Measurements from ENCODE around the gene FAM234B.
"Not testable (repeated sequence)": the region's sequence is repeated elsewhere in the genome, so short reads cannot be mapped to it uniquely, and the experiment has no call there.

FAM234B gene

GRCh38 chr12:13080266-13080665, 36.1 kb downstream of the FAM234B start:
- TF ChIP-seq CTCF (IDR thresholded peaks at IDR 0.05; ENCODE audit: poor library complexity, severe bottlenecking), result no peak
- no peaks in the 10 kb centered on the region for H3K36me3 ChIP-seq (ENCODE audit: low read depth)
- H3K4me3 ChIP-seq (ENCODE audit: severe bottlenecking), result no peak overlapping the region
- H3K27ac ChIP-seq (ENCODE audit: poor library complexity, severe bottlenecking), result no peak overlapping the region
- DNase-seq (ENCODE audit: low spot score), result no peak
- ATAC-seq (ENCODE audit: low read depth), result no peak
- no peaks in the 10 kb centered on the region for H3K9me3 ChIP-seq (ENCODE audit: severe bottlenecking)
- H3K27me3 ChIP-seq (ENCODE audit: insufficient read depth, poor library complexity, severe bottlenecking), result no peaks in the 10 kb centered on the region
- no peaks in the 10 kb centered on the region for H3K4me1 ChIP-seq (ENCODE audit: insufficient read depth, poor library complexity, severe bottlenecking)

- Histone ChIP-seq H3K4me3 (ENCODE audit: severe bottlenecking) (no peak overlapping the region), H3K36me3 (ENCODE audit: low read depth) (no peaks in the 10 kb centered on the region), H3K27ac (ENCODE audit: poor library complexity, severe bottlenecking) (no peak overlapping the region), H3K4me1 (ENCODE audit: insufficient read depth, poor library complexity, severe bottlenecking) (no peaks in the 10 kb centered on the region), H3K9me3 (ENCODE audit: severe bottlenecking) (no peaks in the 10 kb centered on the region), H3K27me3 (ENCODE audit: insufficient read depth, poor library complexity, severe bottlenecking) (no peaks in the 10 kb centered on the region)
- ATAC-seq (ENCODE audit: low read depth), result no peak
- no peak for TF ChIP-seq CTCF (IDR thresholded peaks at IDR 0.05; ENCODE audit: poor library complexity, severe bottlenecking)
- no peak for DNase-seq (ENCODE audit: low spot score)
Measured at GRCh38 chr12:13082861-13083260, 38.7 kb downstream of the FAM234B start.

GRCh38 chr12:13083638-13084037, 39.5 kb downstream of the FAM234B start:
- not testable (repeated sequence) for H3K9me3 ChIP-seq (ENCODE audit: severe bottlenecking); H3K36me3 ChIP-seq (ENCODE audit: low read depth); H3K4me1 ChIP-seq (ENCODE audit: insufficient read depth, poor library complexity, severe bottlenecking); H3K27ac ChIP-seq (ENCODE audit: poor library complexity, severe bottlenecking); DNase-seq (ENCODE audit: low spot score); H3K27me3 ChIP-seq (ENCODE audit: insufficient read depth, poor library complexity, severe bottlenecking); ATAC-seq (ENCODE audit: low read depth); H3K4me3 ChIP-seq (ENCODE audit: severe bottlenecking)

GRCh38 chr12:13084898-13085640, 40.9 kb downstream of the FAM234B start:
- Histone ChIP-seq H3K27ac (ENCODE audit: poor library complexity, severe bottlenecking) (no peak overlapping the region), H3K9me3 (ENCODE audit: severe bottlenecking) (no peaks in the 10 kb centered on the region), H3K4me1 (ENCODE audit: insufficient read depth, poor library complexity, severe bottlenecking) (no peaks in the 10 kb centered on the region), H3K27me3 (ENCODE audit: insufficient read depth, poor library complexity, severe bottlenecking) (no peaks in the 10 kb centered on the region), H3K36me3 (ENCODE audit: low read depth) (no peaks in the 10 kb centered on the region), H3K4me3 (ENCODE audit: severe bottlenecking) (no peak overlapping the region)
- no peak for TF ChIP-seq CTCF (IDR thresholded peaks at IDR 0.05; ENCODE audit: poor library complexity, severe bottlenecking)
- DNase-seq (ENCODE audit: low spot score) (no peak), ATAC-seq (ENCODE audit: low read depth) (no peak)

- H3K4me1 ChIP-seq (ENCODE audit: insufficient read depth, poor library complexity, severe bottlenecking), result no peaks in the 10 kb centered on the region
- H3K27ac ChIP-seq (ENCODE audit: poor library complexity, severe bottlenecking), result no peak overlapping the region
- ATAC-seq (ENCODE audit: low read depth) (no peak), DNase-seq (ENCODE audit: low spot score) (no peak)
- H3K27me3 ChIP-seq (ENCODE audit: insufficient read depth, poor library complexity, severe bottlenecking), result no peaks in the 10 kb centered on the region
- H3K36me3 ChIP-seq (ENCODE audit: low read depth), result no peaks in the 10 kb centered on the region
- H3K9me3 ChIP-seq (ENCODE audit: severe bottlenecking), result no peaks in the 10 kb centered on the region
- no peak overlapping the region for H3K4me3 ChIP-seq (ENCODE audit: severe bottlenecking)
- TF ChIP-seq CTCF (IDR thresholded peaks at IDR 0.05; ENCODE audit: poor library complexity, severe bottlenecking), result no peak
Measured at GRCh38 chr12:13085968-13086686, 41.9 kb downstream of the FAM234B start.

Data from RWPE2 (cell line).